ENCODE measurements around the gene HSD11B2. TPM values are rescaled to one million over a fixed set of nuclear protein-coding genes. Genes with fewer than 3 reads are reported as not detected.

The HSD11B2 gene
- total and polyA plus RNA-seq, 2 of the 8 experiments (the other 6 are each of a cell fraction or from before 2014, with no cell fraction given) = 28.7 to 32.9 TPM

DNA sequence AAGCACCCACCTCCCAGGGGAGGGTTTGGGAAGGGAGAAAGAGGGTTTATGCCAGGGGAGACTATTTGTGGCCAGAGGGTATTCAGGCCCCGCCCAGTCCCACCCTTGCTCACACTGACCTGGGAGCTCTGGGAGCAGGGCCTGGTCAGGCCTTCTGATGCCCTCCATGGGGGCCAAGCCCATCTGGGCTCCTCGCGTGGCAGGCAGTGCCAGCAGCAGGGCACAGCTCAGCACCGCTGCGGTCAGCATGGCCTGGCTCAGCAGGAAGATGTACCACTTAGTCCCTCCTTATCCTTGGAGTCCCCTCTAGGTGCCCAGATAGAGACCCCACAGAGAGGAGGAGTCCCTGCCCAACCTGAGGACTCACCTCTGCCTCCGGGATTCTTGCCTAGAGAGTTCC, 52.2 kb downstream of the HSD11B2 start, which contains the start of gene AGRP:
TSS of gene AGRP (minus strand) at position 398 of the 400 bp plus-strand sequence. CDS start at position 249, 149 bp downstream.
- Histone ChIP-seq H3K56ac (replicated peaks; ENCODE audit: insufficient read length, low read depth, low read length) (no peak within 1 kb of the TSS), H3K4me3 (ENCODE audit: extremely low read depth in 1 of 4, insufficient read depth in 2 of 4, low read depth in 3 of 4, low read length in 4 of 4) (no peak within 1 kb of the TSS), H3K23me2 (ENCODE audit: low read depth, low read length) (peaks cover 8% of the 10 kb centered on the region; the same call in 1 of the 2 replicates), H2BK15ac (ENCODE audit: low read length) (no peak within 1 kb of the TSS), H2AK5ac (ENCODE audit: low read depth, low read length) (no peak within 1 kb of the TSS), H4K20me1 (replicated peaks in 1 of 2; ENCODE audit: control insufficient read depth in 1 of 2, insufficient read depth in 2 of 2, low read length in 2 of 2) (peaks cover 2 to 6% of the 10 kb centered on the region in 2 experiments), H2BK5ac (ENCODE audit: low read depth, low read length) (no peak within 1 kb of the TSS), H3K18ac (ENCODE audit: extremely low read depth, low read length) (no peak within 1 kb of the TSS), H3K4me2 (ENCODE audit: insufficient read depth in 1 of 2, low read depth in 2 of 2, low read length in 2 of 2) (peak within 1 kb of the TSS in 1 of 2 experiments; percentile 68; a peak in 1 of 4 replicates), H3K27me3 (replicated peaks in 1 of 4; ENCODE audit: control insufficient read depth in 3 of 4, extremely low read depth in 1 of 4, insufficient read depth in 3 of 4, low read length in 3 of 4) (peaks cover 16 to 37% (median 29%) of the 10 kb centered on the region in 4 experiments), H4K91ac (replicated peaks; ENCODE audit: insufficient read length, low read length) (no peak within 1 kb of the TSS), H3K79me1 (ENCODE audit: low read depth, low read length) (no peaks in the 10 kb centered on the region; the same call in 1 of the 2 replicates), H3K14ac (ENCODE audit: insufficient read length) (no peak within 1 kb of the TSS), H2BK120ac (replicated peaks; ENCODE audit: low read depth, low read length) (no peak within 1 kb of the TSS), H4K8ac (ENCODE audit: extremely low read depth, insufficient read depth, low read length) (peak within 1 kb of the TSS; percentile 76; the same call in 1 of the 2 replicates), H3K4me1 (replicated peaks in 1 of 4; ENCODE audit: control insufficient read depth in 3 of 4, insufficient read depth in 4 of 4, low read length in 3 of 4) (peaks cover 0 to 3% (median 3%) of the 10 kb centered on the region in 4 experiments; a peak in 4 of 7 replicates), H2AFZ (ENCODE audit: low read length) (no peak within 1 kb of the TSS), H3K36me3 (ENCODE audit: control insufficient read depth in 2 of 4, insufficient read depth in 4 of 4, low read length in 3 of 4) (no peaks in the 10 kb centered on the region), H4K5ac (ENCODE audit: insufficient read length, low read depth, low read length) (no peak within 1 kb of the TSS), H3K4ac (replicated peaks; ENCODE audit: insufficient read length, low read depth, low read length) (no peak within 1 kb of the TSS), H3K9me3 (ENCODE audit: insufficient read depth in 2 of 2, low read depth in 1 of 2, low read length in 1 of 2) (no peaks in the 10 kb centered on the region), H3K27ac (ENCODE audit: low read depth, low read length) (no peak within 1 kb of the TSS), H2BK20ac (ENCODE audit: low read length) (no peak within 1 kb of the TSS), H3K23ac (ENCODE audit: insufficient read length) (no peak within 1 kb of the TSS), H2BK12ac (ENCODE audit: low read depth, low read length) (no peak within 1 kb of the TSS), H3K9ac (replicated peaks in 1 of 4; ENCODE audit: extremely low read depth in 1 of 4, low read depth in 3 of 4, low read length in 3 of 4) (no peak within 1 kb of the TSS), H3K79me2 (ENCODE audit: control insufficient read depth in 1 of 2, insufficient read depth in 2 of 2, low read length in 2 of 2) (peaks cover 0 to 8% of the 10 kb centered on the region in 2 experiments; a peak in 2 of 4 replicates)
- CTCF ChIA-PET (ENCODE audit: partially characterized antibody) = interaction anchor here (0.9 to 8.9 kb wide), 4 partner anchors 10 to 38 kb away, joined by 3 to 74 read pairs (median 34); no protein-coding TSS in a partner anchor
- DNase-seq (ENCODE audit: low read depth in 1 of 2, low spot score in 2 of 2) = no peak
- POLR2A ChIA-PET (ENCODE audit: partially characterized antibody) = interaction anchor here (1.2 kb wide), 1 partner anchor 57 kb away, joined by 3 read pairs; no protein-coding TSS in a partner anchor
- FAIRE-seq = no peak
- TF ChIP-seq JUN (IDR thresholded peaks at IDR 0.05; ENCODE audit: low read depth, low read length) (no peak), SAP30 (IDR thresholded peaks at IDR 0.05; ENCODE audit: insufficient read depth, insufficient replicate concordance, low read length) (no peak), MAX (IDR thresholded peaks at IDR 0.05) (no peak), POLR2A (IDR thresholded peaks at IDR 0.05; ENCODE audit: control extremely low read depth in 1 of 2, low read depth in 2 of 2, low read length in 2 of 2) (no peak), SIX5 (IDR thresholded peaks at IDR 0.05; ENCODE audit: low read depth, low read length) (no peak), TBP (IDR thresholded peaks at IDR 0.05; ENCODE audit: low read depth, low read length) (no peak)
- TF ChIP-seq, protein P1, sequence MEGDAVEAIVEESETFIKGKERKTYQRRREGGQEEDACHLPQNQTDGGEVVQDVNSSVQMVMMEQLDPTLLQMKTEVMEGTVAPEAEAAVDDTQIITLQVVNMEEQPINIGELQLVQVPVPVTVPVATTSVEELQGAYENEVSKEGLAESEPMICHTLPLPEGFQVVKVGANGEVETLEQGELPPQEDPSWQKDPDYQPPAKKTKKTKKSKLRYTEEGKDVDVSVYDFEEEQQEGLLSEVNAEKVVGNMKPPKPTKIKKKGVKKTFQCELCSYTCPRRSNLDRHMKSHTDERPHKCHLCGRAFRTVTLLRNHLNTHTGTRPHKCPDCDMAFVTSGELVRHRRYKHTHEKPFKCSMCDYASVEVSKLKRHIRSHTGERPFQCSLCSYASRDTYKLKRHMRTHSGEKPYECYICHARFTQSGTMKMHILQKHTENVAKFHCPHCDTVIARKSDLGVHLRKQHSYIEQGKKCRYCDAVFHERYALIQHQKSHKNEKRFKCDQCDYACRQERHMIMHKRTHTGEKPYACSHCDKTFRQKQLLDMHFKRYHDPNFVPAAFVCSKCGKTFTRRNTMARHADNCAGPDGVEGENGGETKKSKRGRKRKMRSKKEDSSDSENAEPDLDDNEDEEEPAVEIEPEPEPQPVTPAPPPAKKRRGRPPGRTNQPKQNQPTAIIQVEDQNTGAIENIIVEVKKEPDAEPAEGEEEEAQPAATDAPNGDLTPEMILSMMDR (IDR thresholded peaks at IDR 0.05; ENCODE audit: control extremely low read depth in 1 of 3, insufficient read depth in 1 of 3, low read depth in 1 of 3, low read length in 3 of 3) = no peak
- WGBS, 2 experiments (ENCODE audit: extremely low coverage in 1 of 2, insufficient coverage in 1 of 2, insufficient read length in 1 of 2, insufficient replicate concordance in 2 of 2, low coverage in 1 of 2, low lambda C conversion rate in 2 of 2, missing lambda C conversion rate in 1 of 2) = 93% methylated on average over 5 of the region's 6 CpGs; no CpG with 5 or more reads in 1 of the 2 experiments
